Pancreas (tissue), 10 donors: ENCODE results near the gene RBM23. TPM values are rescaled to one million over a fixed set of nuclear protein-coding genes. Genes with fewer than 3 reads are reported as not detected.
"Not testable (repeated sequence)": the region's sequence is repeated elsewhere in the genome, so short reads cannot be mapped to it uniquely, and the experiment has no call there.

ENCODE experiments used
- ATAC-seq, 4 donors: fragments of 200-7000 bp; cut with Tn5 transposase; one replicate each; pipeline versions ENCODE4 v1.8.0 to v1.9.1; 2020; ENCODE audit warnings: mild to moderate bottlenecking in 4 of 4, moderate library complexity in 4 of 4
- DNase-seq, 6 donors: peaks; one replicate each; pipeline ENCODE4 v3.0.0-alpha.2; 2020
- FAIRE-seq: peaks from 2 replicates; lab custom pipeline; 2012; peaks lifted over from hg19 to GRCh38; lab: Jason Lieb, UNC
- H3K27ac ChIP-seq, 4 donors: fragments of 200-600 bp; sonication (generic); 1 replicate in 3 of 4; 2 replicates in 1 of 4; pipeline versions ENCODE4 v1.5.0 to v1.8.0; 2020
- H3K27me3 ChIP-seq, 4 donors: fragments of 200-600 bp; one replicate each; pipeline ENCODE4 v1.8.0; 2021
- H3K36me3 ChIP-seq, 3 donors: fragments of 200-600 bp; sonication (generic) in 1 of 3; one replicate each; pipeline versions ENCODE4 v1.5.0 to v1.8.0; 2020 to 2021
- H3K4me1 ChIP-seq, 3 donors: fragments of 200-600 bp; one replicate each; pipeline ENCODE4 v1.8.0; 2021
- H3K4me3 ChIP-seq, 4 donors: fragments of 200-600 bp; sonication (generic) in 2 of 4; one replicate each; pipeline versions ENCODE4 v1.5.0 to v1.8.0; 2020 to 2021
- H3K9me3 ChIP-seq, 4 donors: fragments of 200-600 bp; one replicate each; pipeline ENCODE4 v1.8.0; 2021
- CTCF ChIP-seq, 4 donors: fragments of 200-600 bp; sonication (generic) in 3 of 4; IDR thresholded peaks; one replicate each; pipeline versions ENCODE4 v1.5.0 to v1.8.0; 2021; ENCODE audit warnings: antibody characterized with exemption in 4 of 4
- WGBS, 2 donors: extraction: QIAGEN DNeasy Blood & Tissue Kit; methylation state at CpG; one replicate each; pipeline ENCODE4 v1.1.7; 2013; 5-methylcytosine and 5-hydroxymethylcytosine counted together
- intact Hi-C, 3 donors: fragments of 100-400 bp; cut with DNase I; formaldehyde crosslinking; loops; one replicate each; pipeline versions ENCODE4 v1.11.1 to v1.14.2; 2022
- polyA plus RNA-seq, 2 donors: library from polyadenylated mRNA; stranded (reverse); fragments of 200-250 nt; gene quantifications; one replicate each; pipeline ENCODE4 v1.2.3, GENCODE V29; 2013
- total RNA-seq, 6 donors: library from RNA; stranded (reverse); fragmentation: NEBNext Ultra II Directional in 4 of 6; extraction: Animal tissue kit (Norgen Biotek cat#: 25700) in 4 of 6; gene quantifications; one replicate each; pipeline versions ENCODE4 v1.2.1 to v1.2.4, GENCODE V29; 2021 to 2023
- donor health status: healthy with polysubstance abuse.
- donor health status: DM: no; HTN: no; CAD: no; lungs with moderate emphysema.
- donor health status: DM: no; HTN: no; CAD: no.
- donor health status: control.
- donor health status: control.
- donor health status: Bipolar disorder and iron deficiency.
- donor health status: DM: yes; HTN: yes; CAD: no.
- donor health status: DM: no; HTN: no; CAD: no.
- donor health status: DM: no; HTN: no; CAD: no.
- donor health status: DM: yes; HTN: yes; CAD: no.

RBM23 gene
- total and polyA plus RNA-seq, 8 donors, result 20.9 to 58.6 (median 31.2) TPM

DNA sequence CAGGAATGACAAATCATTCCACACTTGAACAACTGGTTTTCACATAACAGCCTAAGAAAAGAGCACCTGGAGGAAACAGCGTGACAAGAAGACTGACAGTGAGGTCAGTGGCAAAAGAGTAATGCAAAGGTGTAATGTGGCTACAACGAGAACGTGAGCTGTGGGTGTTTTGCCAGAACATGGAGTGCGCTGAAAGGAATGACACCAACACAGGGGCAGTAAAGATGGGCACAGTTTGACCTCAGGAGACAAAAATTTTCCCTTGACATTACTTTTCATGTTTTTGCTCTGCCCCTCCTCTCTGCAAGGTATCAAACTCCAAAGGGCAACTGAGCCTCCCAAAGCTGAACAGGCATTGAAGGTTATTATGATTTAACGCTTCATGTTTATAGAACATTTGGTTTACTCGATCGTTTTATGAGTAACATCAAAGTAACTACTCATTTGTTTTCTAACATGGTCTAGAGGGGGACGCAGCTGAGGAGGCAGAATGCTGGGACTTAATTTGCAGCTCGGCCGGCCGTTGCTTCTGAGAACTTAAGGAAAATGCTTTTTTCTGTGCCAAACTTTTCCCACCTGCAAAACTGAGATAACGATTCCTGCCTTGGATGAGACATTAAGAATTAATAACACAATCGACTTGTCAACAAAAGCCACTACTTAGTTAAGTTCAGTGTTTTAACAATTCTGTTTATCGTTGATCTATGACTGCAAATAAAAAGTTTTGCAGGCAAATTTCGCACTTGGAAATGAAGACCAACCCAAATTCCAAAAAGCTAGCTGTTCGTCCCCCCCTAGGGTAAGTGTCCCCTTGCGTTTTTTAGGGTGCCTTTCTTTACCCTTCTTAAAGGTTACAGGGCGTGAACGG, 37.0 kb upstream of the RBM23 start:
- no peaks in the 10 kb centered on the region for H3K9me3 ChIP-seq
- ATAC-seq, result no peak

GRCh38 chr14:22952418-22952817, 33.5 kb upstream of the RBM23 start:
- WGBS, 2 donors, result 87 to 95% methylated on average over 1 of the region's 1 CpG
- no peak overlapping the region for H3K27ac ChIP-seq
- FAIRE-seq (no peak), DNase-seq (no peak), ATAC-seq (no peak)
- H3K36me3 ChIP-seq, result peaks cover 0 to 27% (median 0%) of the 10 kb centered on the region in 3 donors
- H3K27me3 ChIP-seq, result no peaks in the 10 kb centered on the region
- no peak for TF ChIP-seq CTCF (IDR thresholded peaks at IDR 0.05)
- H3K9me3 ChIP-seq, result no peaks in the 10 kb centered on the region
- H3K4me1 ChIP-seq, result peaks cover 0 to 10% (median 3%) of the 10 kb centered on the region in 3 donors
- intact Hi-C loops, result no loop called here
- no peak overlapping the region for H3K4me3 ChIP-seq

More for the DNA sequence above, 37.0 kb upstream of the RBM23 start:
- H3K27ac ChIP-seq, result peak overlapping the region; percentile 66 to 93 (median 86)
- DNase-seq (no peak), FAIRE-seq (no peak)
- 11 to 12% methylated on average over 19 of the region's 19 CpGs for WGBS, 2 donors
- peaks cover 0 to 17% (median 0%) of the 10 kb centered on the region in 3 donors for H3K36me3 ChIP-seq
- H3K4me1 ChIP-seq, result peaks cover 0 to 10% (median 3%) of the 10 kb centered on the region in 3 donors
- no peaks in the 10 kb centered on the region for H3K27me3 ChIP-seq
- H3K4me3 ChIP-seq, result peak overlapping the region; percentile 45 to 62 (median 60)
- TF ChIP-seq CTCF (IDR thresholded peaks at IDR 0.05), result no peak
- intact Hi-C loops, result no loop called here

DNA sequence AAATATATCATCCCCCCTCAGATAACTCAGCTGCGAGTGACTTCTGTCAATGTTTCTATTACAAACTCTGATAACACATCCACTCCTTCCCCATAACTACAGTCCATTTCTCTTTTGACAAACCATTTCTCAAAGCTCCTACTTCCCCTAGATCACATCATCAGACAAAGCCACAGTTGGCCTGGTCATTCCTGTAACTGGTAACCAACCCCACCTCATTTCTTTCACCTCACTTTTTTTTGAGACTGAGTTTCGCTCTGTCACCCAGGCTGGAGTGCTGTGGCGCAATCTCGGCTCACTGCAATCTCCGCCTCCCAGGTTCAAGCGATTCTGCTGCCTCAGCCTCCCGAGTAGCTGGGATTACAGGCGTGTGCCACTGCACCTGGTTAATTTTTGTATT, 32.8 kb upstream of the RBM23 start:
- H3K4me3 ChIP-seq, ATAC-seq, H3K27me3 ChIP-seq, DNase-seq, intact Hi-C loops, H3K27ac ChIP-seq, H3K9me3 ChIP-seq, FAIRE-seq: not testable (repeated sequence)
- 91 to 92% methylated on average over 8 of the region's 8 CpGs for WGBS, 2 donors
- Histone ChIP-seq H3K36me3 (peaks cover 0 to 31% (median 0%) of the 10 kb centered on the region in 3 donors), H3K4me1 (peaks cover 0 to 10% (median 3%) of the 10 kb centered on the region in 3 donors)

DNA sequence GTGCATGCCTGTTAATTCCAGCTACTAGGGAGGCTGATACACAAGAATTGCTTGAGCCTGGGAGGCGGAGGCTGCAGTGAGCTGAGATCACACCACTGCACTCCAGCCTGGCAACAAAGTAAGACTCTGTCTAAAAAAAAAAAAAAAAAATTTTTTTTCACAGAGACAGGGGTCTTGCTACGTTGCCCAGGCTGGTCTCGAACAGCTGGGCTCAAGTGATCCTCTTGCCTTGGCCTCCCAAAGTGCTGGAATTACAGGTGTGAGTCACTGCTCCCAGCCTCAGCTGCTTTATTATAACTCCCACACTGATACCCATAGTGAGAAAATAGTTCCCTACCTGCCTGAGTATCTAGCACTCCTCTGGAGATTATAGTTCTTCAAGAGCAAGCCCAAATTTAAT, 26.7 kb upstream of the RBM23 start:
- no peak overlapping the region for H3K27ac ChIP-seq
- 89 to 95% methylated on average over 3 of the region's 3 CpGs for WGBS, 2 donors
- DNase-seq (no peak), FAIRE-seq (no peak), ATAC-seq (no peak)
- no peak overlapping the region for H3K4me3 ChIP-seq
- H3K4me1 ChIP-seq, result no peaks in the 10 kb centered on the region
- intact Hi-C loops, result no loop called here
- no peak for TF ChIP-seq CTCF (IDR thresholded peaks at IDR 0.05)
- no peaks in the 10 kb centered on the region for H3K9me3 ChIP-seq
- H3K27me3 ChIP-seq, result no peaks in the 10 kb centered on the region
- peaks cover 0 to 11% (median 0%) of the 10 kb centered on the region in 3 donors for H3K36me3 ChIP-seq

GRCh38 chr14:22939684-22940083, 20.7 kb upstream of the RBM23 start:
- intact Hi-C loops, result no loop called here
- FAIRE-seq (no peak), ATAC-seq (no peak), DNase-seq (no peak)
- H3K9me3 ChIP-seq, result no peaks in the 10 kb centered on the region
- H3K27me3 ChIP-seq, result no peaks in the 10 kb centered on the region
- H3K4me1 ChIP-seq, result no peaks in the 10 kb centered on the region
- TF ChIP-seq CTCF (IDR thresholded peaks at IDR 0.05), result no peak
- no peaks in the 10 kb centered on the region for H3K36me3 ChIP-seq
- H3K4me3 ChIP-seq, result no peak overlapping the region
- 92 to 95% methylated on average over 4 of the region's 4 CpGs for WGBS, 2 donors
- no peak overlapping the region for H3K27ac ChIP-seq
